ENCODE data around the gene CCZ1B.
"Not testable (repeated sequence)": the region's sequence is repeated elsewhere in the genome, so short reads cannot be mapped to it uniquely, and the experiment has no call there.

DNA sequence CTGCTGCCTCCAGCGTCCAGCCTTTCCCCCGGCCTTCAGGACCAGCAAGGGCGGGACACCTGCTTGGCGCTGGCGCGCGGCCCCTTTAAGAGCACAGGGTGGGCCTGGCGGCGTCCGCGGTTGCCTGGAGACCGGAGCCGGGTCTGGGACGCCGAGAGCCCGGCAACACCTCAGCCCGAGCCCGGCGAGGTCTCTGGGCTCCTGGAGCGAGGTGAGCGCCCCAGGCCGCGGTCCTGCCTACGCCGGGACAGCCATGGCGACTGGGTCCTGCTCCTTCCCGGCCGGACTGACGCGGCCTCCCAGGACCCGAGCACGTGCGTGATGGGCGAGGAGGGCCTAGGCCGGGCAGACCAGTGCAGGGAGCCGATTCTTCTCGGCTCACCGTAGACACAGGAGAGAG lies 72.1 kb downstream of the CCZ1B start, which contains the start of gene RSPH10B2:
- TF ChIP-seq, protein P1, sequence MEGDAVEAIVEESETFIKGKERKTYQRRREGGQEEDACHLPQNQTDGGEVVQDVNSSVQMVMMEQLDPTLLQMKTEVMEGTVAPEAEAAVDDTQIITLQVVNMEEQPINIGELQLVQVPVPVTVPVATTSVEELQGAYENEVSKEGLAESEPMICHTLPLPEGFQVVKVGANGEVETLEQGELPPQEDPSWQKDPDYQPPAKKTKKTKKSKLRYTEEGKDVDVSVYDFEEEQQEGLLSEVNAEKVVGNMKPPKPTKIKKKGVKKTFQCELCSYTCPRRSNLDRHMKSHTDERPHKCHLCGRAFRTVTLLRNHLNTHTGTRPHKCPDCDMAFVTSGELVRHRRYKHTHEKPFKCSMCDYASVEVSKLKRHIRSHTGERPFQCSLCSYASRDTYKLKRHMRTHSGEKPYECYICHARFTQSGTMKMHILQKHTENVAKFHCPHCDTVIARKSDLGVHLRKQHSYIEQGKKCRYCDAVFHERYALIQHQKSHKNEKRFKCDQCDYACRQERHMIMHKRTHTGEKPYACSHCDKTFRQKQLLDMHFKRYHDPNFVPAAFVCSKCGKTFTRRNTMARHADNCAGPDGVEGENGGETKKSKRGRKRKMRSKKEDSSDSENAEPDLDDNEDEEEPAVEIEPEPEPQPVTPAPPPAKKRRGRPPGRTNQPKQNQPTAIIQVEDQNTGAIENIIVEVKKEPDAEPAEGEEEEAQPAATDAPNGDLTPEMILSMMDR (IDR thresholded peaks at IDR 0.05): not testable (repeated sequence)
- TF ChIP-seq, protein P2, sequence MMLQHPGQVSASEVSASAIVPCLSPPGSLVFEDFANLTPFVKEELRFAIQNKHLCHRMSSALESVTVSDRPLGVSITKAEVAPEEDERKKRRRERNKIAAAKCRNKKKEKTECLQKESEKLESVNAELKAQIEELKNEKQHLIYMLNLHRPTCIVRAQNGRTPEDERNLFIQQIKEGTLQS (CRISPR knock-in tag; conservative IDR thresholded peaks at IDR 0.05): not testable (repeated sequence)
- not testable (repeated sequence) for TF ChIP-seq CBFB (CRISPR knock-in tag; IDR thresholded peaks at IDR 0.05; ENCODE audit: low read depth); ESRRA (CRISPR knock-in tag; IDR thresholded peaks at IDR 0.05; ENCODE audit: borderline replicate concordance); ELF4 (CRISPR knock-in tag; IDR thresholded peaks at IDR 0.05; ENCODE audit: low read depth); FOXK1 (CRISPR knock-in tag; IDR thresholded peaks at IDR 0.05)
- TF ChIP-seq, protein P3, sequence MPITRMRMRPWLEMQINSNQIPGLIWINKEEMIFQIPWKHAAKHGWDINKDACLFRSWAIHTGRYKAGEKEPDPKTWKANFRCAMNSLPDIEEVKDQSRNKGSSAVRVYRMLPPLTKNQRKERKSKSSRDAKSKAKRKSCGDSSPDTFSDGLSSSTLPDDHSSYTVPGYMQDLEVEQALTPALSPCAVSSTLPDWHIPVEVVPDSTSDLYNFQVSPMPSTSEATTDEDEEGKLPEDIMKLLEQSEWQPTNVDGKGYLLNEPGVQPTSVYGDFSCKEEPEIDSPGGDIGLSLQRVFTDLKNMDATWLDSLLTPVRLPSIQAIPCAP (CRISPR knock-in tag; IDR thresholded peaks at IDR 0.05): not testable (repeated sequence)
- TF ChIP-seq, protein P4, sequence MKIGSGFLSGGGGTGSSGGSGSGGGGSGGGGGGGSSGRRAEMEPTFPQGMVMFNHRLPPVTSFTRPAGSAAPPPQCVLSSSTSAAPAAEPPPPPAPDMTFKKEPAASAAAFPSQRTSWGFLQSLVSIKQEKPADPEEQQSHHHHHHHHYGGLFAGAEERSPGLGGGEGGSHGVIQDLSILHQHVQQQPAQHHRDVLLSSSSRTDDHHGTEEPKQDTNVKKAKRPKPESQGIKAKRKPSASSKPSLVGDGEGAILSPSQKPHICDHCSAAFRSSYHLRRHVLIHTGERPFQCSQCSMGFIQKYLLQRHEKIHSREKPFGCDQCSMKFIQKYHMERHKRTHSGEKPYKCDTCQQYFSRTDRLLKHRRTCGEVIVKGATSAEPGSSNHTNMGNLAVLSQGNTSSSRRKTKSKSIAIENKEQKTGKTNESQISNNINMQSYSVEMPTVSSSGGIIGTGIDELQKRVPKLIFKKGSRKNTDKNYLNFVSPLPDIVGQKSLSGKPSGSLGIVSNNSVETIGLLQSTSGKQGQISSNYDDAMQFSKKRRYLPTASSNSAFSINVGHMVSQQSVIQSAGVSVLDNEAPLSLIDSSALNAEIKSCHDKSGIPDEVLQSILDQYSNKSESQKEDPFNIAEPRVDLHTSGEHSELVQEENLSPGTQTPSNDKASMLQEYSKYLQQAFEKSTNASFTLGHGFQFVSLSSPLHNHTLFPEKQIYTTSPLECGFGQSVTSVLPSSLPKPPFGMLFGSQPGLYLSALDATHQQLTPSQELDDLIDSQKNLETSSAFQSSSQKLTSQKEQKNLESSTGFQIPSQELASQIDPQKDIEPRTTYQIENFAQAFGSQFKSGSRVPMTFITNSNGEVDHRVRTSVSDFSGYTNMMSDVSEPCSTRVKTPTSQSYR (CRISPR knock-in tag; IDR thresholded peaks at IDR 0.05): not testable (repeated sequence)
- TF ChIP-seq, protein P5, sequence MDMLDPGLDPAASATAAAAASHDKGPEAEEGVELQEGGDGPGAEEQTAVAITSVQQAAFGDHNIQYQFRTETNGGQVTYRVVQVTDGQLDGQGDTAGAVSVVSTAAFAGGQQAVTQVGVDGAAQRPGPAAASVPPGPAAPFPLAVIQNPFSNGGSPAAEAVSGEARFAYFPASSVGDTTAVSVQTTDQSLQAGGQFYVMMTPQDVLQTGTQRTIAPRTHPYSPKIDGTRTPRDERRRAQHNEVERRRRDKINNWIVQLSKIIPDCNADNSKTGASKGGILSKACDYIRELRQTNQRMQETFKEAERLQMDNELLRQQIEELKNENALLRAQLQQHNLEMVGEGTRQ (CRISPR knock-in tag; IDR thresholded peaks at IDR 0.05): not testable (repeated sequence)
